ENCODE results near the gene PJVK. TPM values are rescaled to one million over a fixed set of nuclear protein-coding genes. Genes with fewer than 3 reads are reported as not detected.

The PJVK gene
- total RNA-seq, 1 experiment from 2014 or later, result 2.6 TPM

GRCh38 chr2:178441426-178441825, 9.8 kb upstream of the PJVK start:
- Histone ChIP-seq H3K27ac (ENCODE audit: low read depth, low read length) (no peak overlapping the region), H2AFZ (ENCODE audit: low read depth, low read length, poor library complexity, severe bottlenecking) (no peak overlapping the region), H3K36me3 (ENCODE audit: control insufficient read depth in 1 of 2, insufficient read depth in 2 of 2, low read length in 2 of 2) (peaks cover 39 to 48% of the 10 kb centered on the region in 2 experiments), H4K20me1 (ENCODE audit: insufficient read depth) (0 out of 2 replicates have a peak, but pooled peaks cover 4% of the 10 kb centered on the region), H3K9ac (ENCODE audit: low read length) (no peak overlapping the region), H3K9me3 (ENCODE audit: control insufficient read depth in 1 of 2, insufficient read depth in 1 of 2, low read depth in 1 of 2, low read length in 2 of 2) (no peaks in the 10 kb centered on the region), H3K4me2 (ENCODE audit: low read length) (no peak overlapping the region), H3K4me1 (ENCODE audit: control insufficient read depth in 1 of 2, insufficient read depth in 2 of 2, low read length in 2 of 2) (peaks cover 13 to 23% of the 10 kb centered on the region in 2 experiments), H3K27me3 (ENCODE audit: insufficient read depth, low read length) (no peaks in the 10 kb centered on the region), H3K4me3 (replicated peaks in 1 of 2; ENCODE audit: low read depth in 1 of 2, low read length in 2 of 2) (no peak overlapping the region), H3K9me2 (ENCODE audit: insufficient read depth) (no peaks in the 10 kb centered on the region), H3K79me2 (ENCODE audit: insufficient read depth, low read length) (peaks cover 9% of the 10 kb centered on the region; the same call in 1 of the 2 replicates)
- ATAC-seq (no peak), DNase-seq (ENCODE audit: low read depth, low spot score) (no peak)
- no TSS peak for BruUV-seq (replicated peaks)
- TF ChIP-seq REST (IDR thresholded peaks at IDR 0.05; ENCODE audit: low read depth) (no peak), EZH2 (IDR thresholded peaks at IDR 0.05) (no peak), EGR1 (IDR thresholded peaks at IDR 0.05; ENCODE audit: low read depth) (no peak), POLR2AphosphoS5 (IDR thresholded peaks at IDR 0.05; ENCODE audit: low read depth, low read length) (no peak), CBX3 (IDR thresholded peaks at IDR 0.05; ENCODE audit: low read depth) (no peak), TCF7L2 (IDR thresholded peaks at IDR 0.05; ENCODE audit: borderline replicate concordance, extremely low read depth, insufficient read depth, insufficient read length) (no peak), ELF1 (IDR thresholded peaks at IDR 0.05; ENCODE audit: borderline replicate concordance, low read depth) (no peak), CEBPB (IDR thresholded peaks at IDR 0.05; ENCODE audit: low read depth) (no peak), ATF3 (IDR thresholded peaks at IDR 0.05) (no peak), ZFX (IDR thresholded peaks at IDR 0.05) (no peak), ZNF274 (IDR thresholded peaks at IDR 0.05; ENCODE audit: low read depth, low read length) (no peak), MAX (IDR thresholded peaks at IDR 0.05) (no peak), SP1 (IDR thresholded peaks at IDR 0.05; ENCODE audit: low read depth) (no peak), YY1 (IDR thresholded peaks at IDR 0.05; ENCODE audit: extremely low read depth, insufficient replicate concordance, low read depth, low read length) (no peak), SIN3A (IDR thresholded peaks at IDR 0.05; ENCODE audit: low read depth) (no peak), EZH2phosphoT487 (IDR thresholded peaks at IDR 0.05; ENCODE audit: borderline replicate concordance) (no peak), JUND (IDR thresholded peaks at IDR 0.05) (no peak)
- intact Hi-C loops (cut with micrococcal nuclease), result no loop called here
- ChIA-PET RAD21 (ENCODE audit: low non-redundant PET in 1 of 2, low total read pairs in 2 of 2, uncharacterized antibody in 2 of 2, unreplicated experiment in 2 of 2) (no interaction called here), POLR2A (interaction anchor here (1.1 kb wide), 1 partner anchor 10 kb away, joined by 4 read pairs; the partner anchor contains the start of genes PJVK and PRKRA), CTCF (no interaction called here)
